Chondrocyte (in vitro differentiated cells): ENCODE measurements around the gene KDM1B. TPM values are rescaled to one million over a fixed set of nuclear protein-coding genes. Genes with fewer than 3 reads are reported as not detected.

Experiments
- DNase-seq: peaks from one replicate; pipeline ENCODE4 v3.0.0; 2021; ENCODE audit warnings: mixed read lengths, low spot score
- H3K27ac Mint-ChIP-seq: one replicate; pipeline ENCODE4 v1.8.0; 2021; ENCODE audit warnings: mild to moderate bottlenecking, moderate library complexity, mixed read lengths; ENCODE audit not compliant: unreplicated experiment
- H3K27me3 Mint-ChIP-seq: 2 replicates; pipeline ENCODE4 v1.8.0; 2021; ENCODE audit warnings: low read depth, mixed read lengths
- H3K36me3 Mint-ChIP-seq: 2 replicates; pipeline ENCODE4 v1.8.0; 2021; ENCODE audit warnings: low read depth, mixed read lengths
- H3K4me1 Mint-ChIP-seq: 2 replicates; pipeline ENCODE4 v1.8.0; 2021; ENCODE audit warnings: low read depth, mild to moderate bottlenecking, mixed read lengths
- H3K4me3 Mint-ChIP-seq: one replicate; pipeline ENCODE4 v1.8.0; 2021; ENCODE audit warnings: mild to moderate bottlenecking, moderate library complexity, mixed read lengths; ENCODE audit not compliant: unreplicated experiment
- H3K9me3 Mint-ChIP-seq: 2 replicates; pipeline ENCODE4 v1.8.0; 2021; ENCODE audit warnings: low read depth, mixed read lengths
- CTCF ChIP-seq: fragments of 200-600 bp; sonication (generic); IDR thresholded peaks from 2 replicates; pipeline ENCODE4 v1.5.0; 2021; ENCODE audit warnings: antibody characterized with exemption, mild to moderate bottlenecking, moderate library complexity
- total RNA-seq: library from RNA; stranded (reverse); gene quantifications from 3 replicates; pipeline ENCODE4 v1.2.1, GENCODE V29; 2021

Gene KDM1B
- total RNA-seq, 1 donor from 2014 or later = 12.7 TPM

GRCh38 chr6:18242062-18242851 lies 87.0 kb downstream of the KDM1B start:
- peaks cover 17% of the 10 kb centered on the region for H3K36me3 Mint-ChIP-seq
- H3K9me3 Mint-ChIP-seq = no peaks in the 10 kb centered on the region
- peak overlapping the region; percentile 77 for H3K27ac Mint-ChIP-seq
- no peak overlapping the region for H3K4me3 Mint-ChIP-seq
- TF ChIP-seq CTCF = no peak
- H3K4me1 Mint-ChIP-seq = peaks cover 7% of the 10 kb centered on the region
- DNase-seq = no peak
- H3K27me3 Mint-ChIP-seq = no peaks in the 10 kb centered on the region

- H3K36me3 Mint-ChIP-seq = peaks cover 17% of the 10 kb centered on the region
- DNase-seq = no peak
- H3K4me3 Mint-ChIP-seq = no peak overlapping the region
- no peak for TF ChIP-seq CTCF
- no peaks in the 10 kb centered on the region for H3K27me3 Mint-ChIP-seq
- H3K9me3 Mint-ChIP-seq = no peaks in the 10 kb centered on the region
- H3K4me1 Mint-ChIP-seq = peaks cover 5% of the 10 kb centered on the region
- H3K27ac Mint-ChIP-seq = no peak overlapping the region
These were observed 88.2 kb downstream of the KDM1B start for GRCh38 chr6:18243302-18243893.

- no peaks in the 10 kb centered on the region for H3K9me3 Mint-ChIP-seq
- peaks cover 19% of the 10 kb centered on the region for H3K36me3 Mint-ChIP-seq
- DNase-seq = no peak
- peaks cover 5% of the 10 kb centered on the region for H3K4me1 Mint-ChIP-seq
- H3K4me3 Mint-ChIP-seq = no peak overlapping the region
- H3K27me3 Mint-ChIP-seq = no peaks in the 10 kb centered on the region
- H3K27ac Mint-ChIP-seq = no peak overlapping the region
- TF ChIP-seq CTCF = no peak
These were observed 89.0 kb downstream of the KDM1B start for GRCh38 chr6:18244251-18244650.

GRCh38 chr6:18245079-18245478 lies 89.9 kb downstream of the KDM1B start:
- H3K4me1 Mint-ChIP-seq = peaks cover 5% of the 10 kb centered on the region
- no peak overlapping the region for H3K4me3 Mint-ChIP-seq
- no peak overlapping the region for H3K27ac Mint-ChIP-seq
- DNase-seq = no peak
- no peaks in the 10 kb centered on the region for H3K9me3 Mint-ChIP-seq
- peaks cover 21% of the 10 kb centered on the region for H3K36me3 Mint-ChIP-seq
- TF ChIP-seq CTCF = no peak
- no peaks in the 10 kb centered on the region for H3K27me3 Mint-ChIP-seq

- Mint-ChIP-seq H3K36me3 (peaks cover 21% of the 10 kb centered on the region), H3K4me1 (peaks cover 5% of the 10 kb centered on the region), H3K9me3 (no peaks in the 10 kb centered on the region), H3K4me3 (no peak overlapping the region), H3K27ac (no peak overlapping the region), H3K27me3 (no peaks in the 10 kb centered on the region)
- no peak for DNase-seq
- no peak for TF ChIP-seq CTCF
These were observed 90.4 kb downstream of the KDM1B start for GRCh38 chr6:18245642-18246041.
